ENCODE data around the gene TMEM150A. TPM values are rescaled to one million over a fixed set of nuclear protein-coding genes. Genes with fewer than 3 reads are reported as not detected.
A peak's percentile ranks its signal among the peaks of the same experiment; 100 is the strongest.
"Not testable (repeated sequence)": the region's sequence is repeated elsewhere in the genome, so short reads cannot be mapped to it uniquely, and the experiment has no call there.

Gene TMEM150A, protein sequence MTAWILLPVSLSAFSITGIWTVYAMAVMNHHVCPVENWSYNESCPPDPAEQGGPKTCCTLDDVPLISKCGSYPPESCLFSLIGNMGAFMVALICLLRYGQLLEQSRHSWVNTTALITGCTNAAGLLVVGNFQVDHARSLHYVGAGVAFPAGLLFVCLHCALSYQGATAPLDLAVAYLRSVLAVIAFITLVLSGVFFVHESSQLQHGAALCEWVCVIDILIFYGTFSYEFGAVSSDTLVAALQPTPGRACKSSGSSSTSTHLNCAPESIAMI
- total RNA-seq, result 10.8 TPM
- long read RNA-seq, transcript TMEM150A-202 (8 exons, 1,518 nt), result major isoform, 5 of 11 reads
- long read RNA-seq, partial matches to known transcripts, result 0 of 11 reads
- long read RNA-seq, other reads (novel, unspliced or antisense), result 3 of 11 reads

DNA sequence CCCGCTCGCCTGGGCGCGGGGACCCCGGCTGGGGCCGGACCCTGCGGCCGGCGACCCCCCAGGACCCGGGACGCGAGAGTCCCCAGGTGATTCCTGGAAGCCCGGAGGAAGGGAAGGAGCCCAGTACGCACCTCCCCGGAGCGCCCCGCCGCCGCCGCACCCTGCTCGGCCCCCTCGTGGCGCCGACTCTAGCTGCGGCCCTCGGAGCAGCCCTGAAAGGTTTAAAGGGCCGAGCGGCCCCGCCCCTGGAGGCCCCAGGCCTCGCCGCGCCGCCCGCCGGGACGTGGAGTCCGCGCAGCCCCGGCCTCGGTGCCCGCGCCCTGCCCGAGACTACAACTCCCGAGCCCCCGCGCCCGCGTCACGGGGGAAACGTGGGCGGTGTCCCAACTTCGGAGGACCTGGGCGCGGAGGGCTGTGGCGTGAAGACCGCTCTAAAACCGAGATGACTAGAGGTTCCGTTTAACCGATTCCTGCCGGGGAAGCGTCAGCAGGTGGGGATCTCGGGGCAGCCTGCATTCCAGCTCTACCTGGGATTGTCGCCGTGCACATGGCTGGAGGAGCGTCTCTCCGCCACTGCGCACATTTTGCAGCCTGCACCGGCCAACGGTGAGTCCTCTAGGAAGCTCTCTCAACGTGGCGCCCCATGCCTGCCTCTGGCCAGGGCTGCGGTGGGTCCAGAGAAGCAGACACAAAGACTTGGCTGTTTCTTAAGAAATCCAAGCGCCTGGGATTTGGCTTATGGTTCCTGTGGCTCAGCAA is at the start of gene TMEM150A:
TSS of gene TMEM150A (minus strand) at position 223 of the 759 bp plus-strand sequence. CDS start 750 bp downstream, outside the sequence.
- peak; percentile 97 for DNase-seq (ENCODE audit: missing footprints)
- intact Hi-C loops (cut with DNase I), result no loop called here
- peak; percentile 97 for ATAC-seq

- intact Hi-C loops (cut with DNase I), result no loop called here
- ATAC-seq (no peak), DNase-seq (ENCODE audit: missing footprints) (no peak)
Observed at GRCh38 chr2:85652056-85652455, 49.6 kb upstream of the TMEM150A start.

GRCh38 chr2:85651097-85651496 is 48.6 kb upstream of the TMEM150A start:
- no peak for DNase-seq (ENCODE audit: missing footprints)
- no peak for ATAC-seq
- intact Hi-C loops (cut with DNase I), result no loop called here

GRCh38 chr2:85650456-85650855 is 48.0 kb upstream of the TMEM150A start:
- ATAC-seq, result no peak
- intact Hi-C loops (cut with DNase I), result no loop called here
- no peak for DNase-seq (ENCODE audit: missing footprints)

- no peak for DNase-seq (ENCODE audit: missing footprints)
- intact Hi-C loops (cut with DNase I), result no loop called here
- ATAC-seq, result no peak
Observed at GRCh38 chr2:85649201-85650190, 47.0 kb upstream of the TMEM150A start.

DNA sequence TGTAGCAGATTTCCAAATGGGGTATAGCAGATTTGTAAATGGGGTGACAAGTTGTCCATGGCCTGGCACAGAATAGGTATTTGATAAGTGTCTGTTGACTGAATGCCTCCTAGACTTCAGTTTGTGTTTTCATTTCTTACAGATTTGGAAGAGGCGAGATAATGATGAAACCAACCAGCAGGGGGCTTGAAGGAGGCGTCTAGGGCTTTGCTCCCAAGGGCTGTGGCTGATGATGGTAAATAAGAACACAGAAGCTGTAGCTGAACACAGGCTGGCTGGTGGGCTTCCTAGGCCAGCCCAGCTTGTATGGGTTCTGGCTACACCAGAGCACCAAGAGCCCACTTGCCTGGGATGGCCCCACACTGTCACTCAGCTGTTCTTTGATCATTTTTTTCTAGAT is 46.1 kb upstream of the TMEM150A start:
- no peak for ATAC-seq
- DNase-seq (ENCODE audit: missing footprints), result no peak
- intact Hi-C loops (cut with DNase I), result no loop called here

DNA sequence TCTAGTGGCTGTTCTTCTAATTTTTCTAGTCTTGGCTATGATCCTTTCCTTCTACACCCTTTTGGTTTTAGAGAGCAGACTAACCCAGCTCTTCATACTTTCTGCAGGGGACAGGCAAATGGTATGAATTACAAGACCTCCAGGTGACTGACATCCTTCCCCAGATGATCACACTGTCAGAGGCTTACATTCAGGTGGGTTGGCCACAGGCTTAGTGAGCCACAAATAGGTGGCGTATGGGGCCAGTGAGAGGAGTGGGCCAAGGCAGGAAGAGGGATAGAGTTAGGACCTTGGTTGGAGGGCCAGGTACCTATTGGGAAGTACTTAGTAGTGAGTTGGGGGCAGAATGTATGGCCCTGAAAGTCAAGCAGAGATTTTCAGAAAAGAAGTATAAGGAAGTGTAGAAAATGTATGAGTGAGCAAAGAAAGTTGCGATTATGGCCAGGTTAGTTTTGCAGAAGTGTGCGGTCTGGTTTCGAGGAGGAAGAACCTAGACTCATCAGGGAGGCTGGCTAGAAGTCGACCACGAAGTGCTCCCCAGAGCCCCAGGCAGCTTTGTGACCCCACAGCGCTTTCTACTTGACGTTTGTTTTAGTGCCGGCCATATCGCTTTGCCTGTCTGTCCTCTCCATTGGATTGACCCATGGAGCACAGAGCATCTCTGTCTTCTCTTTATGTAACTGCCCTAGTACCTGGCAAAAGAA is 45.5 kb upstream of the TMEM150A start:
- DNase-seq (ENCODE audit: missing footprints), result no peak
- no peak for ATAC-seq
- intact Hi-C loops (cut with DNase I), result no loop called here

DNA sequence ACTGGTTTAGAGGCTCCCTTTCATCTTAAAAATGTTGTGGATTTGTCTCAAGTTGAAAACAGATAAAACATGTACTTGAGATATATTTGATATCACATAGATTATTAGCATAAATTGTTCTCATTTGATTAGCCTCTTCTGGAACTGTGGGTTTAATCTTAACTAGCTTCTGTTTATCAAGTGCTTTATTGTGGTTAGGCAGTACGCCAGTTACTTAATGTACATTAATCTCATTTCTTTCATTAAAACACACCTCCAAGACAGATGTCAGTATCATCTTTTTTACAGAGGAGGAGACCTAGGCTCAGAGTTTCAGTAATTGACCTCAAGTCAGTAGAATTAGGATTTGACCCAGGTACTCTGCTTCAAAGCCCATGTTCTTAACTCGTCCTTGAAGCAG is 43.7 kb upstream of the TMEM150A start:
- intact Hi-C loops (cut with DNase I), result no loop called here
- no peak for DNase-seq (ENCODE audit: missing footprints)
- ATAC-seq, result no peak

GRCh38 chr2:85644909-85645308 is 42.4 kb upstream of the TMEM150A start:
- ATAC-seq, result no peak
- no peak for DNase-seq (ENCODE audit: missing footprints)
- intact Hi-C loops (cut with DNase I), result no loop called here

DNA sequence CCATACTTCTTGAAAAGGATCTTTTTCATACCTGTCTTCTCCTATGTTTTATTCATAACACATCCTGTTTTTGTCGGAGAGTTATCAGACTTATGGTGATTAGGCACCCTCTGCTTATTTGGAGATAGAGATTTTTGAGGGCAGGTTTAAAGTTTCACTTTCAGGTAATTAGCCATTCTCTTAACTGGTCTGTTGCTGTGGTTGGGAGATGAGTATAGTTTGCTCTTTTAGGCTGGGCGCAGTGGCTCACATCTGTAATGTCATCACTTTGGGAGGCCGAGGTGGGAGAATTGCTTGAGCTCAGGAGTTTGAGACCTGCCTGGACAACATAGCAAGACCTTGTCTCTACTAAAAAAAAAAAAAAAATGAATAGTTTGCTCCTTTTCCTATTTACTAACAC is 40.2 kb upstream of the TMEM150A start:
- no peak for ATAC-seq
- intact Hi-C loops (cut with DNase I), result no loop called here
- no peak for DNase-seq (ENCODE audit: missing footprints)

GRCh38 chr2:85635636-85636035 is 33.1 kb upstream of the TMEM150A start:
- intact Hi-C loops (cut with DNase I), result loop anchor here (5.0 to 10.0 kb wide), 3 partner anchors 72 to 469 kb away; partner anchors contain the start of genes POLR1A and PTCD3
- DNase-seq (ENCODE audit: missing footprints) (no peak), ATAC-seq (no peak)

DNA sequence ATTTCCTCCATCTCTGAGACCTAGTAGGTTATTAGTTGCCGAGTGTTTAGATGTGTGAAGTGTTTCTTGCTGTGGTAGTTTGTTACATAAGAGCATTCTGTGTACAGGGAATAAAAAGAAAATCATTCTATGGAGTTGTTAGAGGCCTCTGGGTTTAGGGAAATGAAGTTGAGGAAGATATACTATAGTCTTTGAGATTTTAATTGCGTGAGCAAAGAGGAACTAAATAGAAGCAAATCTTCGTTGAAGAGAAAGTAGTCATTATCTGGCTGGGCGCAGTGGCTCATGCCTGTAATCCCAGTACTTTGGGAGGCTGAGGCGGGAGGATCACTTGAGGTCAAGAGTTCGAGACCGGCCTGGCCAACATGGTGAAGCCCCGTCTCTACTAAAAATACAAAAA is 32.5 kb upstream of the TMEM150A start:
- no peak for DNase-seq (ENCODE audit: missing footprints)
- intact Hi-C loops (cut with DNase I), result loop anchor here (5.0 to 10.0 kb wide), 3 partner anchors 72 to 470 kb away; partner anchors contain the start of genes POLR1A and PTCD3
- no peak for ATAC-seq

DNA sequence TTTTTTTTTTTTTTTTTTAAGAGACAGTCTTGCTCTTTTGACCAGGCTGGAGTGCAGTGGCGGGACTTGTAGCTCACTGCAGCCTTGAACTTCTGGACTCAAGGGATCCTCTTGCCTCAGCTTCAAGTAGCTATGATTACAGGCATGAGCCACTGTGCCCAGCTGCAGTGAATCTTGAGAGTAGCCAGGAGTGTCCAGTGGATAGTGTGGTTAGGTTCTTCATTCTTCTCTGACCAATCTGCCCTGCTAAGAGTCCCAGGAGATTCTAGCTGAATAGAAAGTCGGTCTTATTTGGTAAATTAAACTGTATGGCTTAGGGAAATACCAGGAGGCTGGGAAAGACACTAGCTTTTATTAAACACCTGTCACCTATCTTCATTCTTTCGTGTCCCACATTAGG is 28.8 kb upstream of the TMEM150A start:
- ATAC-seq, result no peak
- intact Hi-C loops (cut with DNase I), result loop anchor here (10.0 kb wide), 1 partner anchor 473 kb away; the partner anchor contains the start of genes POLR1A and PTCD3

DNA sequence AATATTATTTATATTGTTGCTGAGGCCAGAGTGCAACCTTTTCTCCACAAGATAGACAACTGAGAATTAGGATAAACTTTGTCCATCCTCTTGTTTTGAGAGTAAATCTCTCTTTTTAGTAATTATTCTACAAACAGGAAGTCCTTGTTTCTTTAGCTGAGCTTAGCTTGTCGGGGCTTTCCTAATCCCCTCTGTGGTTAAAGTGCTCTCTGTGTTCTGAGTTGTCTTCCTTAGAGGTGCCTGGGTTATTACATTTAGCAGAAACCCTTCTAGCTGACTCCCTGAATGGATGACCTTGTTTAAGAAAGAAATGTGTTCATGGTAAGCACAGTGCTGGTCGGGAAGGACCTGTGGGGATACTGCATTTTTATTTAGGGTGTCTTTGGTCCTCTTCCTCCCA is 26.2 kb upstream of the TMEM150A start:
- intact Hi-C loops (cut with DNase I), result no loop called here
- ATAC-seq (no peak), DNase-seq (ENCODE audit: missing footprints) (no peak)

More for the DNA sequence above, 28.8 kb upstream of the TMEM150A start:
- no peak for DNase-seq (ENCODE audit: missing footprints)

DNA sequence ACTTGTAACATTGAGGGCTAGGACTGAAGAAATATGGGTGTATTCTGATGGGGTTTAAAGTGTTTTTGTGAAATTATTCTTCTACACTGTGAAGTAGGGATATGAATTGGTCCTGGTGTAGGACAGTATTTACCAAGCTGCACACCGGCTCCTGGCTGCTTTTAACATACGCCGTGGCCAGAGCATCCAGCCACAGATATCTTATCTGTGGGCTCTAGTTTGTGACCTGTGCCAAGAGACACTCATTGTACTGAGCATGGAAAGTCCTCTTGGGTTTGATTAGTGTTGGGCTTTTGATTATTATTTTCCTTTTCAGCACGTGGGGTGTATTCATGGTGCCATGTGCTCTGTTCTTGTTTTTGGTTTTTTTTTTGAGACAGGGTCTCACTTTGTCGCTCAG is 21.5 kb upstream of the TMEM150A start:
- DNase-seq (ENCODE audit: missing footprints) (no peak), ATAC-seq (peak; percentile 78)
- intact Hi-C loops (cut with DNase I), result no loop called here

DNA sequence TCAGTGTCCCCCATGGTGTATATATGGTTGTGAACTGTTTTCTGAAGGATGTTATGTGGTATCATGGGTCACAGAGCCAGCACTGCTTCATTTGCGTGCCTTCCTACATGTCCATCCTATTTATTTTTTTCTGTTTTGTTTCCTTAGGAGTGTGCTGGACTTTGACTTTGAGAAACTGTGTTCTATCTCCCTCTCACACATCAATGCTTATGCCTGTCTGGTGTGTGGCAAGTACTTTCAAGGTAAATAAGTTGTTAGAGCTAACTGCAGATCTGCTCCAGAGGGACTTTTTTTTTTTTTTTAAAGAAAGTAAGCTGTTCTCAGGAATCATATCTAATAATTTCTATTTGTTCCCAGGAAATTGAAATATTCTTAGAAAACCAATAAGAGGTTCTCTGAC is 18.8 kb upstream of the TMEM150A start:
- ATAC-seq (no peak), DNase-seq (ENCODE audit: missing footprints) (no peak)
- intact Hi-C loops (cut with DNase I), result no loop called here

DNA sequence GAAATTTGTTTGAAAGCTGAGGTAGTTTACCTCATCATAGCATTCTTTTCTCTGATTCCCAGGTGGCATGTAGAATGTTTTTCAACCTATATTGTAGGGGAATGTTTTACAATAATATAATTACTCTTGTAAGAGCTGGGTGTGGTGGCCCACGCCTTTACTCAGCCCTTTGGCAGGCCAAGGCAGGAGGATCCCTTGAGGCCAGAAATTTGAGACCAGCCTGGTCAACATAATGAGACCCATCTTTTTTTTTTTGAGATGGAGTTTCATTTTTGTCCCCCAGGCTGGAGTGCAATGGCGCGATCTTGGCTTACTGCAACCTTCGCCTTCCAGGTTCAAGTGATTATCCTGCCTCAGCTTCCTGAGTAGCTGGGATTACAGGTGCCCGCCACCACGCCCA is 17.1 kb upstream of the TMEM150A start:
- intact Hi-C loops (cut with DNase I), result no loop called here
- DNase-seq (ENCODE audit: missing footprints) (no peak), ATAC-seq (no peak)

DNA sequence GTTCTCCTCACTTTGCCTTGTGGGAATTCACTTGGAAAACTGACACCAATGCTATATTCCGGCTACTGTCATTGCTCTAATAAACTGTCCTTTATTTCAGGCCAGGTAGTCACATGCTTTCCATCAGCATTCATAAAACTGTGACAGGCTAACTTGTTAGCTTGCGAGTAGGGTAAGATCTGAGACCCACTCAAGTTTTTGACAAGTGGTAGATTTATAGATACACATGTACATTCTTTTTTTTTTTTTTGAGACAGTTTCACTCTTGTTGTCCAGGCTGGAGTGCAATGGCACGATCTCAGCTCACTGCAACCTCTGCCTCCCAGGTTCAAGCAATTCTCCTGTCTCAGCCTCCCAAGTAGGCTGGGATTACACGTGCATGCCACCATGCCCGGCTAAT is 15.2 kb upstream of the TMEM150A start:
- intact Hi-C loops (cut with DNase I); ATAC-seq; DNase-seq (ENCODE audit: missing footprints): not testable (repeated sequence)
